ENCODE measurements around the gene SH3D19. TPM values are rescaled to one million over a fixed set of nuclear protein-coding genes. Genes with fewer than 3 reads are reported as not detected.

Gene SH3D19
- total RNA-seq, 1 donor from 2014 or later: 110 TPM

DNA sequence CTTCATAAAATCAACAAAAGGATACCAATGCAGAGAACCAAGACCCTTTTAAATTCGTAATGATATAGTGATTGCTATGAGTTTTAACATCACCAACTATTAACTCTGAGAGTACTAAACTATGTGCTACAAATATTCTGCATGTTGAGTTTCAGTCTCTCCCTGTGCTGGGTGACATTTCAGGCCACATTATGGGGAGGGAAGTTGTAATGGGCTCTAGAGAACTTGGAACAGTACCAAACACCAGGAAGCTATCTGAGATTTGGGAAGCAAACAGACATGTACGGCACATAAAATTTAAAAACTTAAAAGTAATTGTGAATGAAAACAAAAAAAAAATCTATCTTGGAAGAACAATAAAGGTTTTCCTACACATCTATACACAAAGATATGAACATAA is 108.1 kb downstream of the SH3D19 start:
- Histone ChIP-seq H3K27me3 (no peaks in the 10 kb centered on the region), H3K9me3 (no peaks in the 10 kb centered on the region), H3K27ac (no peak overlapping the region), H3K36me3 (no peaks in the 10 kb centered on the region), H3K4me3 (no peak overlapping the region), H3K4me1 (no peaks in the 10 kb centered on the region)
- DNase-seq (ENCODE audit: low spot score in 2 of 2): no peak
- TF ChIP-seq, protein P1, sequence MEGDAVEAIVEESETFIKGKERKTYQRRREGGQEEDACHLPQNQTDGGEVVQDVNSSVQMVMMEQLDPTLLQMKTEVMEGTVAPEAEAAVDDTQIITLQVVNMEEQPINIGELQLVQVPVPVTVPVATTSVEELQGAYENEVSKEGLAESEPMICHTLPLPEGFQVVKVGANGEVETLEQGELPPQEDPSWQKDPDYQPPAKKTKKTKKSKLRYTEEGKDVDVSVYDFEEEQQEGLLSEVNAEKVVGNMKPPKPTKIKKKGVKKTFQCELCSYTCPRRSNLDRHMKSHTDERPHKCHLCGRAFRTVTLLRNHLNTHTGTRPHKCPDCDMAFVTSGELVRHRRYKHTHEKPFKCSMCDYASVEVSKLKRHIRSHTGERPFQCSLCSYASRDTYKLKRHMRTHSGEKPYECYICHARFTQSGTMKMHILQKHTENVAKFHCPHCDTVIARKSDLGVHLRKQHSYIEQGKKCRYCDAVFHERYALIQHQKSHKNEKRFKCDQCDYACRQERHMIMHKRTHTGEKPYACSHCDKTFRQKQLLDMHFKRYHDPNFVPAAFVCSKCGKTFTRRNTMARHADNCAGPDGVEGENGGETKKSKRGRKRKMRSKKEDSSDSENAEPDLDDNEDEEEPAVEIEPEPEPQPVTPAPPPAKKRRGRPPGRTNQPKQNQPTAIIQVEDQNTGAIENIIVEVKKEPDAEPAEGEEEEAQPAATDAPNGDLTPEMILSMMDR (IDR thresholded peaks at IDR 0.05): no peak
- intact Hi-C loops (cut with DNase I): no loop called here

DNA sequence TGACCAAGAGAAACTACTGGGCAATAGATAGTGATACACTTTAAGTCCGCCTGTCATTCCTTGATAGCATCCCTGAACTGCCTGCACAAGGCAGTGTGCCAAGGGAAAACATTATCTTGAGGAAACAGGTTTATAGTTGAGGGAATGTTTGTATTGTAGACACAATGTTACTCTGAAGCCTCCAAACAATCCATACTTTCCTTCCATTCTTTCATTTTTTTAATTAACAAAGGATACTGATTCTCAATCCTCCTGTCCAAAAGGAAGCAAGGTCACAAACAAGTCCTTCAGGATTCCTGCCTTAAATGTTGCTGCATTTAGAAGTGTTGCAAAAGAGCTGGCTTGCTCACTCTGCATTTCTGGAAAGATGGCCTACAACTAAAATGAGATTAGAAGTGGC is 110.1 kb downstream of the SH3D19 start:
- Histone ChIP-seq H3K4me1 (no peaks in the 10 kb centered on the region), H3K36me3 (no peaks in the 10 kb centered on the region), H3K27me3 (no peaks in the 10 kb centered on the region), H3K4me3 (no peak overlapping the region), H3K27ac (no peak overlapping the region), H3K9me3 (no peaks in the 10 kb centered on the region)
- DNase-seq (ENCODE audit: low spot score in 2 of 2): no peak
- TF ChIP-seq, protein P1 (IDR thresholded peaks at IDR 0.05): no peak
- intact Hi-C loops (cut with DNase I): no loop called here

DNA sequence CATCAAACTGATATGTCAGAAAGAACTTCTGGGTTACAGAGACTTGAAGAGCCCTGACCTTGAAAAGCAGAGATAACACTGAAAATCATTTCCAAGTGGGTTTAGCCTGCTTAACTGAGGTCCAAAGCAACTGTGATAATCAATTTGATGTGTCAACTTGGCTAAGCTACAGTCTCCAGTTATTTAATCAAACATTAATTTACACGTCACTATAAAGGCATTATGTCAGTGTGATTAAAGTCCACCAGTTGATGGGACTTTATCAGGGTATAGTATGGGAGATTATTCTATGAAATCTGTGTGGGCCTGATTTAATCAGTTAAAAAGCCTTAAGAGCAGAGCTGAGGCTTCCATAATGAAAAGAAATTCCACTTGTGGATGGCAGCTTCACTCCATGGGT is 117.5 kb downstream of the SH3D19 start:
- no peak overlapping the region for H3K4me3 ChIP-seq
- no peaks in the 10 kb centered on the region for H3K36me3 ChIP-seq
- intact Hi-C loops (cut with DNase I): no loop called here
- H3K27ac ChIP-seq: peak overlapping the region; percentile 0 to 33
- TF ChIP-seq, protein P1 (IDR thresholded peaks at IDR 0.05): no peak
- H3K27me3 ChIP-seq: no peaks in the 10 kb centered on the region
- no peaks in the 10 kb centered on the region for H3K9me3 ChIP-seq
- peaks cover 0 to 22% of the 10 kb centered on the region in 2 donors for H3K4me1 ChIP-seq
- DNase-seq (ENCODE audit: low spot score in 2 of 2): no peak

DNA sequence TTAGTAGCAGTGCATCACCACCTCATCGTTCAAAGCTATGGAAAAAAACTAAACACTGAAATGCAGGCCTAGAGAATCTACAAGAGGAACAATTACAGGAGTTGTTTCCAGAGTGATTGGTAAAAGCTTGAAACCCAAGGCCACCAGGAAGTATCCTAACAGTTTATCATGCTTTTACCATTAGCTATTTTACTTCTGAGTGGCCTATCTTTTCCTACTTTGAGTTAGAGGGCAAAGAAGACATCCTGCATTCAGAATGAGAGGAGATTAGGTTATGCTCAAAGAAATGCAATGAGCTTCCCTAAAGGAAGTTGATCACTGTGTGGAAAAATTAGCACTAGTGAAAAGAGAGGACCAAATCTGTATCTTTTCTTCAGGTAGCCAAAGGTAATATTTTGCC is 118.2 kb downstream of the SH3D19 start:
- Histone ChIP-seq H3K27ac (peak overlapping the region in 1 of 2 donors; percentile 33), H3K4me1 (peaks cover 0 to 25% of the 10 kb centered on the region in 2 donors), H3K27me3 (no peaks in the 10 kb centered on the region), H3K4me3 (no peak overlapping the region), H3K9me3 (no peaks in the 10 kb centered on the region), H3K36me3 (no peaks in the 10 kb centered on the region)
- DNase-seq (ENCODE audit: low spot score in 2 of 2): no peak
- intact Hi-C loops (cut with DNase I): no loop called here
- TF ChIP-seq, protein P1 (IDR thresholded peaks at IDR 0.05): no peak

DNA sequence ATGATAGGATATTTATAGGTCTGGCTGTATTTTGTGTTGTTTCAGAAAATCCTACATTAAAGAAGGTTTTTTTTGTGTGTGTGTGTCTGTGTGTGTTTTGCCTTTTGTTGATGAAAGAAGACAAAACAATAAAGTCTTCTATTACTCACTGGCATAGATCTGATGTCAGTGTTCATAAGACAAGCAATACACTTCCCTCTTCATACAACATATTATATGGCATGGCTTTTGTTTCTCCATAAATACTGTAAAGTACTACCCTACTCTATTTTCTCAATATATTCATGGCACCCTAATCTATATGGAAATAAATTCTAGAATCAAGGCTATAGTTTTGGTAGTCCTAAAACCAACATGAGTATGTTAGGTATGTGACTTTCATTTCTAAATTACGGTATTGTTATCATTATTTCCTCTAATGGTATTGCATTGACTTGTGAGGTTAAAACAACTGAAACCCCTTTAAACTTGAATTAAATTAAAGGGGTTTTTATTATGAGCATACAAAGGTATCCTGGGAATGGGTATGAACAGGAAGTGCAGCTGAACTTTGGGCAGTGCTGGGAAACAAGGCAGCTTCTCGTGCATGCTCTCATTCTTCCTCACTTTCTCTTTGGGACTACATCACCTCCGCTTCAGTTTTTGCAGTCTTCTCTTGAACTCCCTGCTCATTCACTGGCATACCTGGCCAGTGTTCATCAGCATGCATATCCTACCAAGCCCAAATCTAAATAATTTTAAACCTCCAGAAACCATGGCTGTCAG is 119.0 kb downstream of the SH3D19 start:
- H3K4me3 ChIP-seq: no peak overlapping the region
- H3K9me3 ChIP-seq: no peaks in the 10 kb centered on the region
- peak overlapping the region; percentile 33 to 35 for H3K27ac ChIP-seq
- DNase-seq (ENCODE audit: low spot score in 2 of 2): no peak
- H3K27me3 ChIP-seq: no peaks in the 10 kb centered on the region
- no peaks in the 10 kb centered on the region for H3K36me3 ChIP-seq
- TF ChIP-seq, protein P1 (IDR thresholded peaks at IDR 0.05): no peak
- H3K4me1 ChIP-seq: peaks cover 0 to 25% of the 10 kb centered on the region in 2 donors
- intact Hi-C loops (cut with DNase I): no loop called here
